Measurements from ENCODE around the gene SUFU. TPM values are rescaled to one million over a fixed set of nuclear protein-coding genes. Genes with fewer than 3 reads are reported as not detected.
"Not testable (repeated sequence)": the region's sequence is repeated elsewhere in the genome, so short reads cannot be mapped to it uniquely, and the experiment has no call there.

The SUFU gene
- total RNA-seq (1 to 10 TPM; 2.6 to 3.8 TPM), polyA plus RNA-seq (1 to 10 TPM; 1.8 to 3.2 TPM)

- H3K4me1 ChIP-seq (ENCODE audit: control insufficient read depth in 4 of 4, insufficient read depth in 4 of 4, low read length in 3 of 4): peaks cover 6 to 34% (median 26%) of the 10 kb centered on the region in 4 donors
- no peak for TF ChIP-seq FOXA1 (IDR thresholded peaks at IDR 0.05)
- TF ChIP-seq NR2F2 (IDR thresholded peaks at IDR 0.05): no peak
- TF ChIP-seq GABPA (IDR thresholded peaks at IDR 0.05 in 1 of 2, conservative IDR thresholded peaks at IDR 0.05 in 1 of 2): peak in 1 of 2 donors; percentile 46
- no peak for TF ChIP-seq RXRA (IDR thresholded peaks at IDR 0.05)
- no peak for TF ChIP-seq JUND (IDR thresholded peaks at IDR 0.05)
- no peak for TF ChIP-seq HNF4G (IDR thresholded peaks at IDR 0.05)
- peak in 1 of 2 donors; percentile 35 for TF ChIP-seq HNF4A (conservative IDR thresholded peaks at IDR 0.05)
- TF ChIP-seq RAD21 (IDR thresholded peaks at IDR 0.05): peak; percentile 83 to 86
- no peak for TF ChIP-seq EGR1 (IDR thresholded peaks at IDR 0.05; ENCODE audit: low read depth in 2 of 2)
- TF ChIP-seq YY1 (IDR thresholded peaks at IDR 0.05): peak; percentile 28
- TF ChIP-seq MAX (IDR thresholded peaks at IDR 0.05): no peak
- no peak for TF ChIP-seq FOXA2 (IDR thresholded peaks at IDR 0.05)
- TF ChIP-seq SP1 (IDR thresholded peaks at IDR 0.05): peak; percentile 78
- peak; percentile 88 for TF ChIP-seq CTCF (IDR thresholded peaks at IDR 0.05; ENCODE audit: low read depth, low read length, missing input control)
- TF ChIP-seq ATF3 (IDR thresholded peaks at IDR 0.05): no peak
- no peak for TF ChIP-seq ZBTB33 (IDR thresholded peaks at IDR 0.05)
- under 1% methylated on average over 44 of the region's 44 CpGs for WGBS
- H3K9me3 ChIP-seq (ENCODE audit: control insufficient read depth in 4 of 4, low read length in 3 of 4): no peaks in the 10 kb centered on the region
- peak within 1 kb of the TSS; percentile 68 to 73 for H3K9ac ChIP-seq (ENCODE audit: low read depth in 1 of 2, low read length in 2 of 2)
- H3K27ac ChIP-seq (ENCODE audit: low read depth in 1 of 2, low read length in 2 of 2): peak within 1 kb of the TSS; percentile 79 to 88
- DNase-seq (ENCODE audit: low spot score): peak; percentile 99
- no peaks in the 10 kb centered on the region for H3K27me3 ChIP-seq (ENCODE audit: control insufficient read depth in 4 of 4, insufficient read depth in 4 of 4, low read length in 3 of 4)
- H3K36me3 ChIP-seq (ENCODE audit: control insufficient read depth in 4 of 4, insufficient read depth in 3 of 4, low read depth in 1 of 4, low read length in 3 of 4): no peaks in the 10 kb centered on the region
- peak within 1 kb of the TSS; percentile 73 to 94 (median 85) for H3K4me3 ChIP-seq (ENCODE audit: low read depth in 1 of 3, low read length in 3 of 3)
These were observed at the start of gene SUFU for GRCh38 chr10:102503264-102504178. Gene SUFU (plus strand): TSS chr10:102503972. CDS start chr10:102504153, 181 bp downstream.

GRCh38 chr10:102454662-102455487 is 48.9 kb upstream of the SUFU start:
- DNase-seq (ENCODE audit: low spot score); H3K27me3 ChIP-seq (ENCODE audit: control insufficient read depth in 4 of 4, insufficient read depth in 4 of 4, low read length in 3 of 4); H3K9me3 ChIP-seq (ENCODE audit: control insufficient read depth in 4 of 4, low read length in 3 of 4); H3K4me3 ChIP-seq (ENCODE audit: low read depth in 1 of 3, low read length in 3 of 3); H3K9ac ChIP-seq (ENCODE audit: low read depth in 1 of 2, low read length in 2 of 2); H3K27ac ChIP-seq (ENCODE audit: low read depth in 1 of 2, low read length in 2 of 2); H3K36me3 ChIP-seq (ENCODE audit: control insufficient read depth in 4 of 4, insufficient read depth in 3 of 4, low read depth in 1 of 4, low read length in 3 of 4): not testable (repeated sequence)
- H3K4me1 ChIP-seq (ENCODE audit: control insufficient read depth in 4 of 4, insufficient read depth in 4 of 4, low read length in 3 of 4): peaks cover 4 to 21% (median 16%) of the 10 kb centered on the region in 4 donors
- 83% methylated on average over 13 of the region's 13 CpGs for WGBS
